ENCODE results near the gene ZDHHC13.

The ZDHHC13 gene

GRCh38 chr11:19185516-19186052 lies 68.6 kb downstream of the ZDHHC13 start:
- Mint-ChIP-seq H3K36me3 (ENCODE audit: insufficient read depth) (peaks cover 1% of the 10 kb centered on the region), H3K9me3 (no peaks in the 10 kb centered on the region), H3K27me3 (no peaks in the 10 kb centered on the region), H3K27ac (ENCODE audit: low read depth) (no peak overlapping the region), H3K4me3 (no peak overlapping the region), H3K4me1 (no peaks in the 10 kb centered on the region)
- DNase-seq (ENCODE audit: low spot score in 2 of 2) (no peak), ATAC-seq (replicated peaks; ENCODE audit: extremely low read depth, poor library complexity, severe bottlenecking) (no peak)

GRCh38 chr11:19187114-19187832 lies 70.3 kb downstream of the ZDHHC13 start:
- H3K27me3 Mint-ChIP-seq: no peaks in the 10 kb centered on the region
- no peaks in the 10 kb centered on the region for H3K4me1 Mint-ChIP-seq
- H3K36me3 Mint-ChIP-seq (ENCODE audit: insufficient read depth): peaks cover 1% of the 10 kb centered on the region
- no peak overlapping the region for H3K27ac Mint-ChIP-seq (ENCODE audit: low read depth)
- no peak for DNase-seq (ENCODE audit: low spot score in 2 of 2)
- no peaks in the 10 kb centered on the region for H3K9me3 Mint-ChIP-seq
- no peak for ATAC-seq (replicated peaks; ENCODE audit: extremely low read depth, poor library complexity, severe bottlenecking)
- no peak overlapping the region for H3K4me3 Mint-ChIP-seq

DNA sequence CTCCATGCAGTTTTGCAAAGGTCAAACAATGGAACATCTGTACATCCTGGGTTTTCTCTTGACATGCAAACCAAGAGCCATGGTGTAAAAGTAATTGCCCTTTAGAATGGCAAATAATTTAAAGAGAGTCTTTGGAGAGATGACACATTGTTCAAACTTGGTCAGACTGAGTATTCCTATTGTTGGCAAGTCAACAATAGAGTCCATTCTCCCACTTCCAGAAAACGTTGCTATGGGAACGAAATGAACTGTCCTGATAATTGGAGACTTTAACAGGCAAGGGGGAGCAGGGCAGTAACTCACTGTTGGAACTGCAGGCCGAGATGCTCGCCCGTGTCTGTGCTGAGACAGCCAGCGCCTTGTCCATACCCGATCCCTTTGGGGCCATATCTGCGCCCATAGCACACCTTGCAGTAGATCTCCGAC lies 70.9 kb downstream of the ZDHHC13 start:
- Mint-ChIP-seq H3K9me3 (no peaks in the 10 kb centered on the region), H3K27me3 (no peaks in the 10 kb centered on the region), H3K4me1 (no peaks in the 10 kb centered on the region), H3K36me3 (ENCODE audit: insufficient read depth) (peaks cover 1% of the 10 kb centered on the region), H3K27ac (ENCODE audit: low read depth) (no peak overlapping the region), H3K4me3 (no peak overlapping the region)
- DNase-seq (ENCODE audit: low spot score in 2 of 2): no peak
- no peak for ATAC-seq (replicated peaks; ENCODE audit: extremely low read depth, poor library complexity, severe bottlenecking)

GRCh38 chr11:19191530-19192169 lies 74.7 kb downstream of the ZDHHC13 start:
- no peaks in the 10 kb centered on the region for H3K4me1 Mint-ChIP-seq
- ATAC-seq (replicated peaks; ENCODE audit: extremely low read depth, poor library complexity, severe bottlenecking) (no peak), DNase-seq (ENCODE audit: low spot score in 2 of 2) (no peak)
- H3K27ac Mint-ChIP-seq (ENCODE audit: low read depth): no peak overlapping the region
- H3K27me3 Mint-ChIP-seq: no peaks in the 10 kb centered on the region
- H3K36me3 Mint-ChIP-seq (ENCODE audit: insufficient read depth): peaks cover 1% of the 10 kb centered on the region
- no peaks in the 10 kb centered on the region for H3K9me3 Mint-ChIP-seq
- no peak overlapping the region for H3K4me3 Mint-ChIP-seq

GRCh38 chr11:19193916-19194315 lies 76.9 kb downstream of the ZDHHC13 start:
- H3K36me3 Mint-ChIP-seq (ENCODE audit: insufficient read depth): no peaks in the 10 kb centered on the region
- H3K9me3 Mint-ChIP-seq: no peaks in the 10 kb centered on the region
- ATAC-seq (replicated peaks; ENCODE audit: extremely low read depth, poor library complexity, severe bottlenecking) (no peak), DNase-seq (ENCODE audit: low spot score in 2 of 2) (no peak)
- no peaks in the 10 kb centered on the region for H3K4me1 Mint-ChIP-seq
- no peak overlapping the region for H3K27ac Mint-ChIP-seq (ENCODE audit: low read depth)
- no peaks in the 10 kb centered on the region for H3K27me3 Mint-ChIP-seq
- no peak overlapping the region for H3K4me3 Mint-ChIP-seq

DNA sequence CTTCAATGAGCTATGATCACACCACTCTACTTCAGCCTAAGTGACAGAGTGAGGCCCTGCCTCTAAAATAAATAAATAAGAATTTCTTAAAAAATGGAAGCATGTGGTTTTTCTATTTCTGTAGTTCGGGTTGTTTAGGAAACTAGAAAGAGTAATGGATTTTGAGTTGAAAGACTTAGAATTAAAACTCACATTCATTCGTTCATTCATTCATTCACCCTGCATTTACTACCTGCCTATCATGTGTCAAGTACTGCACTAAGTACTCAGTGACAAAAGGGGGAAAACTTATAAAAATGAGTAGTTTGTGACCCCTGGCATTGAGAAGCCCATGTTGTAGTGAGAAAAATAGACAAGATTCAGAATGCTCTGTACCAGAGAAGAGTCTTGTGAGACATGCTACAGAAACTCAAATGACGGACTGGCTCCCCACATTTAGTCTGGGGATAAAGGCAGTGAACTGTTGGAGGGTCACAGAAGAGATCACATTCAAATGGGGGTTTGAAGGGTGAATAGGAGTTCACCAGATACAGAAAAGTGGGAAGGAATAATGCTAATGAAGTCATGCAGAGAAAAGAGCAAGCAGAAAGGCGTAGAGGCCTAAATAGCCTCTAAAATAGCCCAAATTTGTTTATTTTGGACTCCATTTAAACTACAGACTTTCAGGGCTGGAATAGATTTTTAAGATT lies 77.8 kb downstream of the ZDHHC13 start:
- no peaks in the 10 kb centered on the region for H3K36me3 Mint-ChIP-seq (ENCODE audit: insufficient read depth)
- no peak overlapping the region for H3K27ac Mint-ChIP-seq (ENCODE audit: low read depth)
- no peak overlapping the region for H3K4me3 Mint-ChIP-seq
- no peaks in the 10 kb centered on the region for H3K9me3 Mint-ChIP-seq
- H3K4me1 Mint-ChIP-seq: no peaks in the 10 kb centered on the region
- no peak for DNase-seq (ENCODE audit: low spot score in 2 of 2)
- ATAC-seq (replicated peaks; ENCODE audit: extremely low read depth, poor library complexity, severe bottlenecking): no peak
- peaks cover 4% of the 10 kb centered on the region for H3K27me3 Mint-ChIP-seq

DNA sequence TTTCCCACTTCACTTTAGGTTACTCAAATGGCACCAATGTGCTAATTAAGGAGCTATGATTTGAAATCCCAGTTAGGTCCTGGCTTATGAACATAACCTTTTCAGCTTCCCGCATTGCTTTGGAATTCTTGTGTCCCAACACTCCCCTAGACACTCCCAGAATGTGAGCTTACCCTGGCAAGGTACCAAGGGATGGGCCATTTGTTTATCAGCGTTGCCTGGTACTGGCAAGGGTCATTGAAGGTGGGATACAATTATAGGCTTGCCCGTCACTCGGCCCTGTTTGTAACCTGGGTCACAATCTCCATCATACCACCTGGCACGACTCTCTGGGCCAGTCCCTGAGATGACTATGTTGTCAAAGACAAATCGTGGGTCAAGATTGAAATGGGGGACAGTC lies 79.5 kb downstream of the ZDHHC13 start:
- Mint-ChIP-seq H3K27me3 (peaks cover 16% of the 10 kb centered on the region), H3K9me3 (no peaks in the 10 kb centered on the region), H3K4me1 (no peaks in the 10 kb centered on the region), H3K27ac (ENCODE audit: low read depth) (no peak overlapping the region), H3K36me3 (ENCODE audit: insufficient read depth) (no peaks in the 10 kb centered on the region), H3K4me3 (no peak overlapping the region)
- ATAC-seq (replicated peaks; ENCODE audit: extremely low read depth, poor library complexity, severe bottlenecking) (no peak), DNase-seq (ENCODE audit: low spot score in 2 of 2) (no peak)

GRCh38 chr11:19199048-19199447 lies 82.1 kb downstream of the ZDHHC13 start:
- no peak overlapping the region for H3K4me3 Mint-ChIP-seq
- ATAC-seq (replicated peaks; ENCODE audit: extremely low read depth, poor library complexity, severe bottlenecking) (no peak), DNase-seq (ENCODE audit: low spot score in 2 of 2) (no peak)
- H3K4me1 Mint-ChIP-seq: no peaks in the 10 kb centered on the region
- no peaks in the 10 kb centered on the region for H3K9me3 Mint-ChIP-seq
- H3K27me3 Mint-ChIP-seq: peaks cover 16% of the 10 kb centered on the region
- H3K27ac Mint-ChIP-seq (ENCODE audit: low read depth): no peak overlapping the region
- no peaks in the 10 kb centered on the region for H3K36me3 Mint-ChIP-seq (ENCODE audit: insufficient read depth)

GRCh38 chr11:19199771-19200170 lies 82.8 kb downstream of the ZDHHC13 start:
- ATAC-seq (replicated peaks; ENCODE audit: extremely low read depth, poor library complexity, severe bottlenecking) (no peak), DNase-seq (ENCODE audit: low spot score in 2 of 2) (no peak)
- no peak overlapping the region for H3K27ac Mint-ChIP-seq (ENCODE audit: low read depth)

DNA sequence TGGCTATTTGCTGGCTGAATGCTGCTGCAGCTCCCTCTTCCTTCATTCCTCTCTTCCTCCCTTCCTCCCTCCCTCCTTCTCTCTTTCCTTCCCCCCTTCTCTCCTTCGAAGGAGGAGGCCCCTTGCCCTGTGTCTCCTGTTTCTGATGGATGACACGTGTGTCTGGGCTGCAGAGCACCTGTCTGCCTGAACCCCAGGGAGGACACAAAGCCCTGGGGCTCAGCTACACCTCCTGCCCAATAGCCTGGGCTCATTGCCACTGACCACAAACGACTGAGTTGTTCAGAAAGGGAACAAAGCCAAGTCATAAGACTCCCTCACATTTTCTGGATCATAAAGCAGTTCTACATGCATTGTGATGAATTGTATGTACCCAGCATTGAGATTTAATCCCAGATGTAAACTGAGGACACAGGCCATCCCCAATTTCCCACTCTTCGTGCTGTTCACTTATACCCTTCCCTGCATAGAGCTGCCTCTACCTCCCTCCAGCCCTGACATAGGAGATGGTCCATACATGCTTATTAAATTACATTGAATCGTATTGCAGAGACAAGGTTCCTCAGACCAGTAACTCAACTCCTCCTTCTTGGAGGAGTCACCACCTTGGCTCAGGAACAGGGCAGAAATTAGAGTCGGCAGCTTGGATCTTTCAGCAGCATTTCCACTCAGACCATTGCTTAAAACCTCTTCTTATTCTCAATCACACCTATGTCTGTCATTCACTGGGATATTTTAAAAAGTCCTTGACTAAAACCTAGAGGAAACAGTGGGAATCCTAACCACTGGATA lies 83.6 kb downstream of the ZDHHC13 start:
- ATAC-seq (replicated peaks; ENCODE audit: extremely low read depth, poor library complexity, severe bottlenecking) (no peak), DNase-seq (ENCODE audit: low spot score in 2 of 2) (no peak)
- Mint-ChIP-seq H3K27ac (ENCODE audit: low read depth) (no peak overlapping the region), H3K27me3 (peaks cover 16% of the 10 kb centered on the region), H3K36me3 (ENCODE audit: insufficient read depth) (no peaks in the 10 kb centered on the region), H3K4me1 (no peaks in the 10 kb centered on the region), H3K4me3 (no peak overlapping the region), H3K9me3 (no peaks in the 10 kb centered on the region)

More at GRCh38 chr11:19199771-19200170, 82.8 kb downstream of the ZDHHC13 start:
- H3K4me1 Mint-ChIP-seq: no peaks in the 10 kb centered on the region
- no peaks in the 10 kb centered on the region for H3K36me3 Mint-ChIP-seq (ENCODE audit: insufficient read depth)
- peaks cover 16% of the 10 kb centered on the region for H3K27me3 Mint-ChIP-seq
- no peak overlapping the region for H3K4me3 Mint-ChIP-seq
- no peaks in the 10 kb centered on the region for H3K9me3 Mint-ChIP-seq

- H3K4me1 Mint-ChIP-seq: no peaks in the 10 kb centered on the region
- no peak for ATAC-seq (replicated peaks; ENCODE audit: extremely low read depth, poor library complexity, severe bottlenecking)
- H3K9me3 Mint-ChIP-seq: no peaks in the 10 kb centered on the region
- H3K27me3 Mint-ChIP-seq: peaks cover 19% of the 10 kb centered on the region
- peaks cover 1% of the 10 kb centered on the region for H3K36me3 Mint-ChIP-seq (ENCODE audit: insufficient read depth)
- H3K4me3 Mint-ChIP-seq: no peak within 1 kb of the TSS
- H3K27ac Mint-ChIP-seq (ENCODE audit: low read depth): no peak within 1 kb of the TSS
- DNase-seq (ENCODE audit: low spot score in 2 of 2): no peak
Measured at GRCh38 chr11:19201737-19202605, 85.0 kb downstream of the ZDHHC13 start, which contains the start of gene CSRP3. TSS of gene CSRP3 (minus strand) at chr11:19201983. CDS start at chr11:19192448, 9,535 bp downstream.

Measured in central memory CD8-positive, alpha-beta T cell (primary cell).